ENCODE measurements around the gene ZNF547. TPM values are rescaled to one million over a fixed set of nuclear protein-coding genes. Genes with fewer than 3 reads are reported as not detected.
A peak's percentile ranks its signal among the peaks of the same experiment; 100 is the strongest.

The ZNF547 gene
- total and polyA plus RNA-seq, 2 of the 8 experiments (the other 6 are each of a cell fraction or from before 2014, with no cell fraction given): 1.1 to 2.1 TPM

DNA sequence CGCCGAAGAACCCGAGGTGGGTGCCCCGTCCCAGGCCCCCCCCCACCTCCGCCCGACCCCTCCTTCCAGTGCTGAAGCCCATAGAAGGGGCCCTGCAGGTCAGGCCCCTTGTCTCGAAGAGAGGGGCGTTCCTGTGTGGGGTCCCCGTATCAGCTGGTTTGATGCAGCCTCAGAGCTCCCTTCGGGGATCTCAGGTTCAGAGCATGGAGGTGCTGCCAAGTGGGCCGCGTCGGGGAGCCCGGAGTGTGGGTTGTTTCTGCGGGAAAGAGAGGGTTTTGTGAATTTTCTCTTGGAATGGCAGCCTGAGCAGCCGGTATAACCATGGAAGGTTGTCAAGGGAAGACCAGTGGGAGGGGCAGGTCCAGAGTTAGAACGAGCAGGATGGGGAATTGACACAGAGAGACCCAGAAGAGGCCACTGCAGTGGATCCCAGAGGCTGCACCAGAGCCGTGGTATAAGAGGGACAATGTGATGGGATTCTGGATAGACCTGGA, 384 bp downstream of the ZNF547 start:
- H3K4ac ChIP-seq (replicated peaks; ENCODE audit: insufficient read length, low read depth, low read length): no peak overlapping the region
- no peak overlapping the region for H2BK120ac ChIP-seq (replicated peaks; ENCODE audit: low read depth, low read length)
- H3K27ac ChIP-seq (ENCODE audit: low read depth, low read length): no peak overlapping the region
- no peaks in the 10 kb centered on the region for H4K20me1 ChIP-seq (replicated peaks in 1 of 2; ENCODE audit: control insufficient read depth in 1 of 2, insufficient read depth in 2 of 2, low read length in 2 of 2)
- no peak overlapping the region for H2AFZ ChIP-seq (ENCODE audit: low read length)
- H3K56ac ChIP-seq (replicated peaks; ENCODE audit: insufficient read length, low read depth, low read length): no peak overlapping the region
- DNase-seq (ENCODE audit: low read depth in 1 of 2, low spot score in 2 of 2) (no peak), FAIRE-seq (no peak)
- H3K36me3 ChIP-seq (ENCODE audit: control insufficient read depth in 2 of 4, insufficient read depth in 4 of 4, low read length in 3 of 4): no peaks in the 10 kb centered on the region
- no peaks in the 10 kb centered on the region for H3K27me3 ChIP-seq (replicated peaks in 1 of 4; ENCODE audit: control insufficient read depth in 3 of 4, extremely low read depth in 1 of 4, insufficient read depth in 3 of 4, low read length in 3 of 4)
- no peaks in the 10 kb centered on the region; the same call in 1 of the 2 replicates for H3K79me1 ChIP-seq (ENCODE audit: low read depth, low read length)
- no peak overlapping the region for H3K18ac ChIP-seq (ENCODE audit: extremely low read depth, low read length)
- no peaks in the 10 kb centered on the region for H3K9me3 ChIP-seq (ENCODE audit: insufficient read depth in 2 of 2, low read depth in 1 of 2, low read length in 1 of 2)
- no peak overlapping the region for H2AK5ac ChIP-seq (ENCODE audit: low read depth, low read length)
- no peak overlapping the region for H2BK20ac ChIP-seq (ENCODE audit: low read length)
- H3K23me2 ChIP-seq (ENCODE audit: low read depth, low read length): peaks cover 9% of the 10 kb centered on the region
- peaks cover 0 to 2% (median 1%) of the 10 kb centered on the region in 4 experiments; a peak in 2 of 7 replicates for H3K4me1 ChIP-seq (replicated peaks in 1 of 4; ENCODE audit: control insufficient read depth in 3 of 4, insufficient read depth in 4 of 4, low read length in 3 of 4)
- no peak overlapping the region for H2BK12ac ChIP-seq (ENCODE audit: low read depth, low read length)
- no peak overlapping the region for H2BK5ac ChIP-seq (ENCODE audit: low read depth, low read length)
- WGBS, 2 experiments (ENCODE audit: extremely low coverage in 1 of 2, insufficient coverage in 1 of 2, insufficient read length in 1 of 2, insufficient replicate concordance in 2 of 2, low coverage in 1 of 2, low lambda C conversion rate in 2 of 2, missing lambda C conversion rate in 1 of 2): 15% methylated on average over 11 of the region's 18 CpGs; no CpG with 5 or more reads in 1 of the 2 experiments
- H3K4me2 ChIP-seq (ENCODE audit: insufficient read depth in 1 of 2, low read depth in 2 of 2, low read length in 2 of 2): peak overlapping the region; percentile 69 to 77
- H3K9ac ChIP-seq (replicated peaks in 1 of 4; ENCODE audit: extremely low read depth in 1 of 4, low read depth in 3 of 4, low read length in 3 of 4): peak overlapping the region; percentile 15 to 74 (median 34); a peak in 5 of 7 replicates
- H2BK15ac ChIP-seq (ENCODE audit: low read length): no peak overlapping the region
- POLR2A ChIA-PET (ENCODE audit: partially characterized antibody): interaction anchor here (1.0 to 2.5 kb wide), 8 partner anchors 10 to 107 kb away, joined by 3 to 20 read pairs (median 4); partner anchors contain the start of genes ZNF304, ZNF460 and ZNF548
- CTCF ChIA-PET (ENCODE audit: partially characterized antibody): no interaction called here
- no peak overlapping the region for H3K14ac ChIP-seq (ENCODE audit: insufficient read length)
- H4K5ac ChIP-seq (ENCODE audit: insufficient read length, low read depth, low read length): no peak overlapping the region
- peaks cover 0 to 7% of the 10 kb centered on the region in 2 experiments; a peak in 1 of 4 replicates for H3K79me2 ChIP-seq (ENCODE audit: control insufficient read depth in 1 of 2, insufficient read depth in 2 of 2, low read length in 2 of 2)
- no peak overlapping the region for H4K8ac ChIP-seq (ENCODE audit: extremely low read depth, insufficient read depth, low read length)
- H3K23ac ChIP-seq (ENCODE audit: insufficient read length): no peak overlapping the region
- no peak overlapping the region for H4K91ac ChIP-seq (replicated peaks; ENCODE audit: insufficient read length, low read length)
- peak overlapping the region; percentile 58 to 67 (median 64) for H3K4me3 ChIP-seq (ENCODE audit: extremely low read depth in 1 of 4, insufficient read depth in 2 of 4, low read depth in 3 of 4, low read length in 4 of 4)
- TF ChIP-seq, protein P1, sequence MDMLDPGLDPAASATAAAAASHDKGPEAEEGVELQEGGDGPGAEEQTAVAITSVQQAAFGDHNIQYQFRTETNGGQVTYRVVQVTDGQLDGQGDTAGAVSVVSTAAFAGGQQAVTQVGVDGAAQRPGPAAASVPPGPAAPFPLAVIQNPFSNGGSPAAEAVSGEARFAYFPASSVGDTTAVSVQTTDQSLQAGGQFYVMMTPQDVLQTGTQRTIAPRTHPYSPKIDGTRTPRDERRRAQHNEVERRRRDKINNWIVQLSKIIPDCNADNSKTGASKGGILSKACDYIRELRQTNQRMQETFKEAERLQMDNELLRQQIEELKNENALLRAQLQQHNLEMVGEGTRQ (IDR thresholded peaks at IDR 0.05; ENCODE audit: low read length): no peak
- TF ChIP-seq CBX5 (IDR thresholded peaks at IDR 0.05; ENCODE audit: low read depth, low read length) (no peak), HDAC6 (IDR thresholded peaks at IDR 0.05; ENCODE audit: low read depth, low read length) (no peak), BRCA1 (IDR thresholded peaks at IDR 0.05; ENCODE audit: low read depth, low read length) (no peak), CEBPB (IDR thresholded peaks at IDR 0.05; ENCODE audit: low read depth, low read length) (no peak), BCL11A (IDR thresholded peaks at IDR 0.05; ENCODE audit: low read depth in 2 of 2, low read length in 2 of 2) (no peak), SAP30 (IDR thresholded peaks at IDR 0.05; ENCODE audit: insufficient read depth, insufficient replicate concordance, low read length) (no peak)
- TF ChIP-seq, protein P2, sequence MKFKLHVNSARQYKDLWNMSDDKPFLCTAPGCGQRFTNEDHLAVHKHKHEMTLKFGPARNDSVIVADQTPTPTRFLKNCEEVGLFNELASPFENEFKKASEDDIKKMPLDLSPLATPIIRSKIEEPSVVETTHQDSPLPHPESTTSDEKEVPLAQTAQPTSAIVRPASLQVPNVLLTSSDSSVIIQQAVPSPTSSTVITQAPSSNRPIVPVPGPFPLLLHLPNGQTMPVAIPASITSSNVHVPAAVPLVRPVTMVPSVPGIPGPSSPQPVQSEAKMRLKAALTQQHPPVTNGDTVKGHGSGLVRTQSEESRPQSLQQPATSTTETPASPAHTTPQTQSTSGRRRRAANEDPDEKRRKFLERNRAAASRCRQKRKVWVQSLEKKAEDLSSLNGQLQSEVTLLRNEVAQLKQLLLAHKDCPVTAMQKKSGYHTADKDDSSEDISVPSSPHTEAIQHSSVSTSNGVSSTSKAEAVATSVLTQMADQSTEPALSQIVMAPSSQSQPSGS (IDR thresholded peaks at IDR 0.05; ENCODE audit: low read length): no peak
- TF ChIP-seq, protein P3, sequence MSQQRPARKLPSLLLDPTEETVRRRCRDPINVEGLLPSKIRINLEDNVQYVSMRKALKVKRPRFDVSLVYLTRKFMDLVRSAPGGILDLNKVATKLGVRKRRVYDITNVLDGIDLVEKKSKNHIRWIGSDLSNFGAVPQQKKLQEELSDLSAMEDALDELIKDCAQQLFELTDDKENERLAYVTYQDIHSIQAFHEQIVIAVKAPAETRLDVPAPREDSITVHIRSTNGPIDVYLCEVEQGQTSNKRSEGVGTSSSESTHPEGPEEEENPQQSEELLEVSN (IDR thresholded peaks at IDR 0.05): no peak

All from H1 (cell line).